Keratinocyte (primary cell): ENCODE measurements around the gene TTC28. TPM values are rescaled to one million over a fixed set of nuclear protein-coding genes. Genes with fewer than 3 reads are reported as not detected.

ENCODE experiments used
- DNase-seq: peaks from one replicate; pipeline ENCODE4 v3.0.0-alpha.2; 2011; ENCODE audit warnings: low read depth, missing footprints, low spot score
- FAIRE-seq: peaks from 2 replicates; lab custom pipeline; 2011; peaks lifted over from hg19 to GRCh38; lab: Jason Lieb, UNC
- H2AFZ ChIP-seq: 2 replicates; pipeline ENCODE4 v1.6.0; 2012; ENCODE audit warnings: low read length, control low read depth, inconsistent platforms; ENCODE audit not compliant: control insufficient read depth
- H3K27ac ChIP-seq: 2 replicates; pipeline ENCODE4 v1.5.1; 2011; ENCODE audit warnings: low read length; ENCODE audit not compliant: control insufficient read depth, insufficient read depth
- H3K27me3 ChIP-seq: 3 replicates; pipeline ENCODE4 v1.6.0; 2011; ENCODE audit warnings: low read length; ENCODE audit not compliant: control insufficient read depth, insufficient read depth; ENCODE audit errors: extremely low read depth
- H3K36me3 ChIP-seq, 2 experiments: 2 replicates in 1 of 2; 3 replicates in 1 of 2; pipeline ENCODE4 v1.5.1; 2011; ENCODE audit warnings: low read length in 2 of 2, mild to moderate bottlenecking in 1 of 2; ENCODE audit not compliant: control insufficient read depth in 2 of 2, insufficient read depth in 2 of 2; ENCODE audit errors: extremely low read depth in 1 of 2
- H3K4me1 ChIP-seq: 3 replicates; pipeline ENCODE4 v1.5.1; 2011; ENCODE audit warnings: low read length; ENCODE audit not compliant: control insufficient read depth, insufficient read depth; ENCODE audit errors: extremely low read depth
- H3K4me2 ChIP-seq: 3 replicates; pipeline ENCODE4 v1.6.0; 2011; ENCODE audit warnings: low read depth, low read length; ENCODE audit not compliant: control insufficient read depth, insufficient read depth; ENCODE audit errors: extremely low read depth
- H3K4me3 ChIP-seq, 3 experiments: fragments of 200-600 bp in 1 of 3; sonication (generic) in 1 of 3; 2 replicates in 2 of 3; 3 replicates in 1 of 3; pipeline ENCODE4 v1.5.1; 2011 to 2016; ENCODE audit warnings: low read length in 3 of 3, mild to moderate bottlenecking in 3 of 3, control low read depth in 2 of 3, inconsistent platforms in 1 of 3, low read depth in 1 of 3, mixed read lengths in 1 of 3, mixed run types in 1 of 3, moderate library complexity in 1 of 3; ENCODE audit not compliant: control insufficient read depth in 2 of 3, insufficient read depth in 2 of 3; ENCODE audit errors: extremely low read depth in 1 of 3
- H3K79me2 ChIP-seq: 2 replicates; pipeline ENCODE4 v1.6.0; 2012; ENCODE audit warnings: low read length; ENCODE audit not compliant: control insufficient read depth, insufficient read depth
- H3K9ac ChIP-seq: 3 replicates; pipeline ENCODE4 v1.6.0; 2011; ENCODE audit warnings: low read length; ENCODE audit not compliant: control insufficient read depth, insufficient read depth; ENCODE audit errors: extremely low read depth
- H3K9me1 ChIP-seq: 3 replicates; pipeline ENCODE4 v1.6.0; 2011; ENCODE audit warnings: low read length; ENCODE audit not compliant: control insufficient read depth, insufficient read depth; ENCODE audit errors: extremely low read depth
- H3K9me3 ChIP-seq: 2 replicates; pipeline ENCODE4 v1.5.1; 2012; ENCODE audit warnings: low read depth, low read length; ENCODE audit not compliant: control insufficient read depth
- H4K20me1 ChIP-seq: 3 replicates; pipeline ENCODE4 v1.6.0; 2011; ENCODE audit warnings: low read length; ENCODE audit not compliant: control insufficient read depth, insufficient read depth; ENCODE audit errors: extremely low read depth
- CTCF ChIP-seq, 3 experiments: IDR thresholded peaks in 1 of 3; conservative IDR thresholded peaks in 1 of 3; optimal IDR thresholded peaks in 1 of 3; 2 replicates in 2 of 3; 3 replicates in 1 of 3; pipeline versions ENCODE3 to v1.5.1; 2011; ENCODE audit warnings: low read length in 3 of 3, mild to moderate bottlenecking in 3 of 3, moderate library complexity in 2 of 3, control low read depth in 1 of 3, inconsistent platforms in 1 of 3; ENCODE audit not compliant: insufficient read depth in 2 of 3; ENCODE audit errors: extremely low read depth in 1 of 3
- EZH2 ChIP-seq: IDR thresholded peaks from one replicate; pipeline ENCODE4 v1.6.1; 2012; ENCODE audit warnings: inconsistent platforms, mild to moderate bottlenecking, low read length, moderate library complexity
- dilution Hi-C: fragments of 300-500 bp; cut with MboI; formaldehyde crosslinking; loops from one replicate; pipeline ENCODE4 v1.7.0; 2020; ENCODE audit warnings: low sequenced_read_pairs; ENCODE audit not compliant: extremely low pct_ligation_motif_present
- polyA plus RNA-seq, 5 experiments: library from polyadenylated mRNA; depleted of rRNA in 3 of 5; stranded (reverse) in 3 of 5; stranded (forward) in 1 of 5; unstranded in 1 of 5; fragments of >200 nt; gene quantifications; 1 replicate in 1 of 5; 2 replicates in 3 of 5; 3 replicates in 1 of 5; pipeline versions ENCODE4 v1.2.1 to v1.2.3, GENCODE V29; 2011 to 2012; ENCODE audit warnings: missing spikeins in 2 of 5, low read depth in 1 of 5, low replicate concordance in 1 of 5

TTC28 gene
- polyA plus RNA-seq, 1 donor (not counting 4 experiments of a cell fraction or from before 2014, with no cell fraction given) = 0.66 TPM

GRCh38 chr22:28246397-28246796, 433.2 kb downstream of the TTC28 start:
- H3K4me3 ChIP-seq = no peak overlapping the region
- no peak overlapping the region for H3K9ac ChIP-seq
- TF ChIP-seq EZH2 (no peak), CTCF (optimal IDR thresholded peaks at IDR 0.05 in 1 of 3, IDR thresholded peaks at IDR 0.05 in 1 of 3, conservative IDR thresholded peaks at IDR 0.05 in 1 of 3; ENCODE audit: extremely low read depth in 1 of 3, insufficient read depth in 2 of 3, low read length in 3 of 3) (no peak)
- H3K4me1 ChIP-seq = no peaks in the 10 kb centered on the region
- FAIRE-seq (no peak), DNase-seq (no peak)
- H2AFZ ChIP-seq = no peak overlapping the region
- H3K36me3 ChIP-seq = no peaks in the 10 kb centered on the region
- no peak overlapping the region for H3K27ac ChIP-seq
- H4K20me1 ChIP-seq = no peaks in the 10 kb centered on the region
- H3K27me3 ChIP-seq = no peaks in the 10 kb centered on the region
- H3K9me3 ChIP-seq = no peaks in the 10 kb centered on the region
- dilution Hi-C loops = no loop called here
- no peaks in the 10 kb centered on the region for H3K79me2 ChIP-seq
- H3K4me2 ChIP-seq = no peak overlapping the region
- H3K9me1 ChIP-seq = no peaks in the 10 kb centered on the region

- dilution Hi-C loops = no loop called here
- Histone ChIP-seq H3K9me3 (no peaks in the 10 kb centered on the region), H3K36me3 (no peaks in the 10 kb centered on the region), H4K20me1 (no peaks in the 10 kb centered on the region), H3K9me1 (no peaks in the 10 kb centered on the region), H3K27me3 (no peaks in the 10 kb centered on the region), H3K4me1 (no peaks in the 10 kb centered on the region), H3K4me2 (no peak overlapping the region), H2AFZ (no peak overlapping the region), H3K4me3 (no peak overlapping the region), H3K9ac (no peak overlapping the region), H3K27ac (no peak overlapping the region), H3K79me2 (no peaks in the 10 kb centered on the region)
- FAIRE-seq (no peak), DNase-seq (no peak)
- no peak for TF ChIP-seq CTCF (optimal IDR thresholded peaks at IDR 0.05 in 1 of 3, IDR thresholded peaks at IDR 0.05 in 1 of 3, conservative IDR thresholded peaks at IDR 0.05 in 1 of 3; ENCODE audit: extremely low read depth in 1 of 3, insufficient read depth in 2 of 3, low read length in 3 of 3)
- no peak for TF ChIP-seq EZH2
Measured at GRCh38 chr22:28245579-28246224, 433.9 kb downstream of the TTC28 start.
